ENCODE results near the gene SLC38A9.

- no peak for TF ChIP-seq CTCF (IDR thresholded peaks at IDR 0.05)
- TF ChIP-seq POLR2A (IDR thresholded peaks at IDR 0.05): no peak
Observed at GRCh38 chr5:55618318-55618717, 93.8 kb downstream of the SLC38A9 start.
